H1 (cell line): ENCODE measurements around the gene NHSL2. TPM values are rescaled to one million over a fixed set of nuclear protein-coding genes. Genes with fewer than 3 reads are reported as not detected.

Source experiments
- JUN ChIP-seq: IDR thresholded peaks from 2 replicates; pipeline ENCODE4 v1.6.1; 2011; ENCODE audit warnings: low read depth, mild to moderate bottlenecking, improper control_type of control experiment, low read length
- SIRT6 ChIP-seq: IDR thresholded peaks from one replicate; pipeline ENCODE4 v1.7.1; 2012; ENCODE audit warnings: low read length, inconsistent platforms
- SUZ12 ChIP-seq: fragments of 200-600 bp; sonication (generic); IDR thresholded peaks from 2 replicates; pipeline ENCODE4 v1.6.1; 2012; ENCODE audit warnings: mild to moderate bottlenecking, inconsistent platforms, low read length, moderate library complexity, mixed read lengths
- polyA plus RNA-seq, 7 experiments: library from polyadenylated mRNA; depleted of rRNA in 3 of 7; stranded (reverse) in 5 of 7; unstranded in 2 of 7; fragments of >200 nt in 5 of 7; fragments of 200-250 nt in 2 of 7; gene quantifications; 1 replicate in 5 of 7; 2 replicates in 1 of 7; 4 replicates in 1 of 7; pipeline versions ENCODE4 v1.2.1 to v1.2.3, GENCODE V29; 2011 to 2013; ENCODE audit warnings: missing spikeins in 2 of 7, mixed read lengths in 2 of 7
- total RNA-seq: library from RNA; stranded (reverse); fragmentation: NEBNext Ultra II Directional; extraction: Animal tissue kit (Norgen Biotek cat#: 25700); gene quantifications from 2 replicates; pipeline ENCODE4 v1.2.1, GENCODE V29; 2021

The NHSL2 gene
- total and polyA plus RNA-seq, 2 of the 8 experiments (the other 6 are each of a cell fraction or from before 2014, with no cell fraction given) = 3.7 to 7.2 TPM

DNA sequence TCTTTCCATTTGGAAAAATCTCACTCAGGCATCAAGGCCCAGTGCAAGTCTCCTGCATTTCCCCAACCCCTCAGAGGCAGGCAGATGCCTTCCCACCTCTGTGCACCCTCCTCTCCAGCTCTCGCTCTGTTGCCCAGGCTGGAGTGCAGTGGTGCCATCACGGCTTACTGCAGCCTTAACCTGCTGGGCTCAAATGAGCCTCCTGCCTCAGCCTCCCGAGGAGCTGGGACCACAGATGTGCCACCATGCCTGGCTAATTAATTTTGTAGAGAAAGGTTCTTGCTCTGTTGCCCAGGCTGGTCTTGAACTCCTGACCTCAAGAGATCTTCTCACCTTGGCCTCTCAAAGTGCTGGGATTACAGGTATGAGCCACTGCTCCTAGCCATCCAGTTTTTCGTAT is 95.8 kb downstream of the NHSL2 start (continued):
- TF ChIP-seq SUZ12 (no peak), SIRT6 (no peak), JUN (no peak)
- TF ChIP-seq, all 59 proteins: peak for 0
